Dermis microvascular lymphatic vessel endothelial cell (primary cell): ENCODE results near the gene PIM3. TPM values are rescaled to one million over a fixed set of nuclear protein-coding genes. Genes with fewer than 3 reads are reported as not detected.
A peak's percentile ranks its signal among the peaks of the same experiment; 100 is the strongest.

ENCODE experiments used
- DNase-seq, 2 donors: peaks; one replicate each; pipeline versions ENCODE4 v3.0.0 to v3.0.0-alpha.2; 2010; ENCODE audit warnings: low read depth in 2 of 2
- total RNA-seq: library from RNA; depleted of rRNA; stranded (reverse); fragments of >200 nt; gene quantifications from 2 replicates; pipeline ENCODE4 v1.2.1, GENCODE V29; 2014

Gene PIM3
- total RNA-seq, 1 donor from 2014 or later: 163 TPM

DNA sequence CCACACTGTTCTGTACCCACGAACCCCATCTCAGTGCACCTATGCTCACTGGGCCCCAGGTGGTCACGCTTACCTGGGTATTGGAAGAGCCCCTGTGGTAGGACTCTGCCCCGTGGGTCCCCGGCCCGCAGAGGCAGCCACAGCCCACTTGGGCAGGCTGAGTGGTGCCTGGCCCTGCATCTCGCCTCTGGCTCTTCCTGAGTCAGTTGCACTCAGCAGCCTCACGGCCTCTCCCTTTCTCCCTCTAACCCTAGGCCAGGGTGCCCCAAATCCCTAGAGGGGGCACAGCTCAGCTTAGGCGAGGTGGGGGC, 32.4 kb upstream of the PIM3 start:
- no peak for DNase-seq

DNA sequence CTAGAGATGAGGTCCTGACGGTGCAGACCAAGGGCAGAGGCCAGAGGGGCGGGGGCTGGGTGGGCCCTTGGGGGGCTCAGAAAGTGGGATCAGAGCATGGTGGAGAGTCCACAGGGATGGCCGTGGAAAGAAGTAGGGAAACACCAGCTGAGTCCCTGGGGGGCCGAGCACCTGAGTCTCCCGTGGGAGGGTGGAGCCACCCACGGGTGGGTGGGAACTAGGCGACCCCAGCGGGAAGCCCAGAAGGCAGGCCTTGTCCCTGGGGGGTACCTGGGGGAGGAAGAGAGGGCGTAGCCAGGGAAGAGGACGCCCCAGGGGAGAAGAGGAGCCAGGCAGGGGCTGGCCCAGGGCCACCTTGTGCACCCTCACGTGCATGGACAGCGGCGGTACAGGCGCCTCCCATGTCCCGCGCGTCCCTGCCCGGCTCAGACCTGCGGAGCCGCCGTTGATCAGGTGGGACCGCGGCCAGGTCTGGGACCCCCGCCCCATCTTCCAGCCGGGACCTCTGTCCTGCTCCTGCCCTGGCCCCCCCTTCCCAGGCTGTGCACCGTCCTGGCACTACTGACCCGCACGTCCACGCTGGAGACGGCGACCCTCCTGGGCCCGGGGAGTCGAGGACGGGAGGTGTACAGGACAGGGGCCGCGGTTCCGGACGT, 31.9 kb upstream of the PIM3 start:
- DNase-seq: no peak

DNA sequence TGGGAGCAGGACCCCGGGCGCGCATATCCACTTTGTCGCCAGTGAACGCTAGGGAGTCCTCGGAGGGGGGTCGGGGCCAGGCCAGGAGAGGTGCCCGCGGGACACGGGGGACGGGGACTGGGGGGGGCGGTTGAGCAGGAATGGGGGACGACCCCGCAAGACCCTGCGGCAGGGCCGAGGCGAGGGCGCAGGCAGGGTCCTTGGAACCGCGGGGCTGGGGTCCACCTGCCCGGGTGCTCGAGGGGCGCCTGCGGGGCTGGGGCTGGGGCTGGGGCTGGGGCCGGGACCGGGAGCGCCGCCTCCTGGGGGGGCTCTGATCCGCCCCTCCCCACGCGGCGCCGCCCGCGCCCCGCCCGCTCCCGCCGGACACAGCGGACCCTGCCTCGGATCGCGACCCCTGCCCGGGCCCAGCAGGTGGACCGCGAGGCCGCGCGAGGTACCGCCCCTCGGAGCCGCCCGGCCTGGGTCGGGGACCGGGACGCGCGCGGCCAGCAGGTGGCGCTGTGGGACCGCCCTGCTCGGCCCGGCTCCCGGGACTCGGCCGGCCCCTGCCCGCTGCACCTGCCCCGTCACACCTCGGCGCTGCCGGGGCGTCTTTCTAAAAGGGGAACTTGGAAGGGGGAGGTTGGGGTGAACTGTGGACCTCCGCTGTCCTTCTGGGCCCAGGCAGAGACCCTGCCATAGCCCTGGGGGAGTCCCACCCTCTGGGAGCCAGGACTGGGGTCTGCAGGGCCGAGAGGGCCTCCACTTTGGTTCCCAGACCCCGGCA, 31.2 kb upstream of the PIM3 start:
- DNase-seq: peak in 1 of 2 donors; percentile 48

DNA sequence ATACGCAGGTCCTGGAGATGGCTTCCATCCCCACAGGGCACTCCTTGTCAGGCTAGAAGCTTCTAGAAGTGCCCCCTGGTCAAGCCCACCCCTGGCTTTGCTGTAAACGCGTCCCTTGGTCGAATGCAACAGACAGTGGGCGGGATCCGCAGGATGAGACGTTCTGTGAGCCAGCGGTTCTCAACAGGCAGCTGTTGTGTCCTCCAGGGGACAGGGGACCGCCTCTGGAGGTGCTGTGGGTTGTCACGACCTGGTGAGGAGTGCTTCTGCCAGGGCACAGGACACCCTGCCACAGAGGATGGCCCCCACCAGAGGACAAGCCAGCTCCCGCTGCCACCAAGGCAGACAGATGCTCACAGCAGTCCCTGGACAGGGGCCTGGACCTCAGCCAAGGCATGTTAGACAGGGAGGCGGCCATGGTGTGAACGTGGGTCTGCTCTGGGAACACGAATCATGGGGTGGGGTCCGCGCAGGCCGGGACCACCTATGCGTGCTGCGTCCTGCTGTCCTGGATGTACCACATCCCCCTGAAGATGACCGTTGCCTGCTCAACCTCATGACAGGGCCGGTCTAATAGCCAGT, 30.5 kb upstream of the PIM3 start:
- peak in 1 of 2 donors; percentile 24 for DNase-seq

DNA sequence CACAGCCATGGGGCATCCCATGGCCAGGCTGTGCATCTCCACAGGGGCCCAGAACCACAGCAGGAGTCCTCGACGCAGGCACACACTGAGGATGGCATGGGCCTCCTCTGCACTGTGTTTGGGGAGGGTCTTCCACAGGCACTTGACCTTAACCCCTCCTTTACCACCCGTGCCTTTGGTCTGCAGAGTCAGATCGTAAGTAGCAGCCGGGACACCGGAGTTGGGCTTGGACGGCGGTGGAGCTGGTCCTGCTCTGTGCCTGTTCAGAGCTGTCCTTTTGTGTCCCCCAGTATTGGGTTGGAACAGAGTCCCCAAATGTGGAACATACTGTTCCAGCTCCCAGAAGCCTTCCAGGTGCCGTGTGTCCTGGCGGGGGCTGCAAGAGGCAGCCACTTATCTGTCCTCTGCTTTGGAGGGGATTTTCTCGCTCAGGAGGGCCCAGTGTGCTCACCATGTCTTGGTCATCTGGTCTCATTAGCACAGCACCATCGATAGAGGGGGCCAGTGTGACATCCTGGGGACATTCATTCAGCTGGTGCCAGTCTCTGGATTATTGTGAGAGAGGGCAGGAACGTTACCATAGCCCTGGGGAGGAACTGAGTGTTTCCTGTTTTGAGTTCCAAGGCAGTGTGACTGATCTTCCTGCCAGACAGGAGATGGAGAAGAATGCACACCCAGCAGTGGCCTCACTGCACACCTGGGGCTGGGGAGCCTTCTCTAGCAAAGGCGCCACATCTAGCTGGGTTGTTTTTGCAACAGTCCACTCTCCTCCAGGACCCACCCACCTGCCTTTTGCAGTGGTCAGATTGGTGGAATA, 29.8 kb upstream of the PIM3 start:
- DNase-seq: peak; percentile 86 to 98

DNA sequence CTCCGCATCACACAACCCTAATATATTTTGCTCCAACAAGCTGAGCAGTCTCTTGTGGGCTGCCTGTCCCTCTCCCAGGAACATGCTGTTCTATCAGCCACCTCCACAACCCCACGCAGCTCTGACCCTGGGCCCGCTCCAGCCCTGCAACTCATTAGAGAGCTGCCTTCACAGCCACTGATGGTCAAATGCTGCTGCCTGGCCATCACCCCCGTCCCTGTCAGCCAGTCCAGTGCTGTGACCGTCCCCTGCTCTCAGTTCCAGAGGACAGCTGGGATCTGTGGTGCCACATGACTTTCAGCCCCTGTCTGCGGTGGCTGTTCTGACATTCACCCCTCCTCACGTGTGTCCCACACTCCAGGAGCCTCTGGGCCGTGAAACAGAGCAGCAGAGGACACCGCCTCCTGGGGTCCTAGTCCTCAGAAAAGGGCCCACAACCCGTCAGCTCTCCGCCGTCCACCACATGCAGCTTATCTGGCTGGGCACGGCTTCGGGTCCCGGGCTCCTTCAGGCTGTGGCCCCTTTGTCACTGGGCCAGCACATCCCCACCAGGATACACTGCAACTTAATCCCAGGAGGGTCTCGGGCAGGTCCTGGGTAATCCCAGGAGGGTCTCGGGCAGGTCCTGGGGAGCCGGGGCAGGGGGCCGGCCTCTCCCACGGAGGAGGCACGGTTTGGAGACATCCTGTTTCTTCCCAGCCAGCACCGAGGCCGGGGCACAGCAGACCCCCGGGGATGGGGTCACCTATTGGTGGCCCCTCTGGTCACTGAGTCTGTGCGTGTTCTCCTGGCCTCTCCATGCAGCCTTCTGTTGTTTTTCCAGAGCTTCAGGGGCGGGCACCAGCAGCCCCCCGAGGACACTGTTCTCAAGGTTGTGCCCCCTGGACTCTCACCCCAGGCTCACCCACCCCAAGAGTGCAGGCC, 27.1 kb upstream of the PIM3 start:
- DNase-seq: no peak

DNA sequence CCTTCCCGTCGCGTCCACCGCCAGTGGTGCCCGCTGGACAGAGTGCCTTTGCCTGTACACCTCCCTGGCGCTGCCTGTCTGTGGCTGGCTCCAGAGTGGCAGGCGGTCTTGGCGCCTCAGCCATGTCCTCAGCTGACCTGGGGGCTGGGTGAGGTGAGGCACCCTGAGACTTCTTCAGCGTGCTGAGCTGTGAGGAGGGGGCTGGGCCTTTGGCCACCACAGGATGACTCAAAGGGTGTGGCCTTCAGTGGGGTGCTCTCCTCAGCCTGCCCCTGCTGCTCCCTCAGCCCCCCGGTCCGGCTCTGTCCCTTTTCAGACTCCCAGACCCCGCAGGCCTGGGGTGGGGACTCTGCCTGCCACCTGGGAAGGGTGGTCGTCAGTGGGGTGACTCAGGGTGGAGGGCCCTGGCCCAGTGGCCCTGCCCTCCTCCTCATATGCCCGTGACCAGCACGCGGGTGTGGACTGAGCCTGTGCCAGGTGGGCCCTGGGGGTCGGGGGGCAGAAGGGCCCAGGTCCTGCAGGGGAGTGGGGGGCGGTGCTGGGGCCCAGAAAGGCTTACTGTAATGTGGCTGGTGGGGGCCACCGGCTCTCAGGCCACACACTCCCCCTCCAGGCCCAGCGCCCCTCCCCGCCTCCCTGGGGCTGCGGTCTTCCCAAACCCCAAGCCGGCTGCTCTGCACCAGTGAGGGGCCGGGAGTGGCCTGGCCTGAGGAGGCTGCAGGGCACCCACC, 26.2 kb upstream of the PIM3 start:
- peak in 1 of 2 donors; percentile 47 for DNase-seq

DNA sequence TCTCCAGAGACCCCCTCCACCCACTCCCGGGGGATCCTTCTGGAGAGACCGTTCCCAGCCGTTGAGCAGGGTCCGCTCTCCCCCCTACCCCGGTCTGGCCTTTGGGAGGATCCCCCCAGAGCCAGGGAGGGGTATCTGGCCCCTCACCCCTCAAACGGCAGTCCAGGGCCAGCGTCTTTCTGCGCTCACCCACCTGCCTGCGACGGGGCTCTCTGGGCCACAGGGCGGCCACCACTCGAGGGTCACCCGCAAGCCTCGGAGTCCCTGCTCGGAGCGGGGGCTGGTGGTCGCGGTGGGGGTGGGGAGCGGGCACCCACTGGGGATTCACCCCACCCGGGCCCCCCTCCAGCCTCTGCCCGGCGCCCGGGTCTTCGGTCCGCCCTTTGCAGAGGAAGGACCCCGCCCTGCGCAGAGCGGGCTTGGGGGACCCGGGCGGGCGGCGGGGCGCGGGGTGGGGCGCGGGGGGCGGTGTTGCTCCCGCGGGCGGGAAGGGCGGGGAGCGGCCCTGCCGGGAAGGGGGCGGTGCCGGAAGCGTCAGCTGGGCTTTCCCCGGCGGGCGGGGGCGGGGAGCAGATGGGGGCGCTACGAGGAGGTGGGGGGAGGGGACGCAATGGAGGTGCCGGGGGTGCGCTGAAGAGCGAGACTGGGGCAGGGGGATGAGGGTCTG, 25.5 kb upstream of the PIM3 start:
- peak in 1 of 2 donors; percentile 66 for DNase-seq

DNA sequence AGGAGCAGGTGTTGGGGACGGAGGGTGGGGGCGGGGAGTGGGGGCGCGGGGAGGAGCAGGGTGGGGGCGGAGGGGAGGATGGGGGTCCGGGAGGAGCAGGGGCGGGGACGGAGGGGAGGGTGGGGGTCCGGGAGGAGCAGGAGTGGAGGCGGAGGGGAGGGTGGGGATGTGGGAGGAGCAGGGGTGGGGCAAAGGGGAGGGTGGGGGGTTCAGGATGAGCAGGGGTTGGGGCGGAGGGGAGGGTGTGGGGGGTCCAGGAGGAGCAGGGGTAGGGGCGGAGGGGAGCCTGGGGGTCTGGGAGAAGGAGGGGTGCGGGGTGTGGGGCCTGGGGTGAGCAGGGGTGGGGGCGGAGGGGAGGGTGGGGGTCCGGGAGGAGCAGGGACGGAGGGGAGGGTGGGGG, 25.0 kb upstream of the PIM3 start:
- DNase-seq: peak; percentile 46 to 88

DNA sequence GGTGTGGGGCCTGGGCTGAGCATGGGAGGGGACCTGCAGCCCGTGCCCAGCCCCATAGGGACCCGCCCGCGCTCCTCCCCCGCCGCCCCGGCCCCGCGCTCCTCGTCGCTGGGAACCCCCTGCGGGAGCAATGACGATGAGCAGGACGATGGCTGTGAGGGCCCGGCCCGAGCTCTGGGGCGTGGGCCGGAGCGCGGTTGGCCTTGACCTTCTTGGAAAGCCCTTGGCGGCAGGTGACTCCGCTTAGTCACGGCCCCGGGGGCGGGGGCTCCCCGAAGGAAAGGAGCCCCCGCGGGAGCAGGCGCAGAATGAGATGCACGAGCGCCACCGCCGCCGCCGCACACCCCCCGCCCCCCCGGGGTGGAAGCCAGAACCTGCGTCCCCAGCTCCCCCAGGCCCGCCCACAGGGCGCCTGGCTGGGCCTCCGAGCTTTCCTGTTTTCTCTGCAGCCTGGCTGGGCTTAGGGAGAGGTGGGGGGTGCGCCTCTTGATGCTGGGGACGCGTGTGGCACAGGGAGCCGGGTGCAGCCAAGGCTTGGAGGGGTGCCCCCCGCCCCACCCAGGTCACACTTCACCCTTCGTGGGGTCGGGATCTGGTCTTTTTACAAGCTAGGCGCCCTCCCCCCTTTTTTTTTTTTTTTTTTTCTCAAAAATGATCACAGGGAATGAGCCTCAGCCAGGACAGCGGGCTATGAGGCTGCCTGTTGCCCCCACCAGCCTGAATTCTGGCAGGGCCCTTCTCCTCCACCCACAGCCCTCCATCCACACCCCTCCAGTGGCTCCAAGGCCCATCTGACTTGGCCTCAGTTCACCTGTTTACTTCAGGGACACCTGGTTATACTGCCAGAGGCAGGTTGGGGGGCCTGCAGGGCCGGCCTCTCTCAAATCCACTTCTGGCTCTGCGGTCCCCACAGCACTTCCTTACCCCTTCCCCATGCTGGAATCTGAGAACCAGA, 24.3 kb upstream of the PIM3 start:
- DNase-seq: peak; percentile 95 to 98

DNA sequence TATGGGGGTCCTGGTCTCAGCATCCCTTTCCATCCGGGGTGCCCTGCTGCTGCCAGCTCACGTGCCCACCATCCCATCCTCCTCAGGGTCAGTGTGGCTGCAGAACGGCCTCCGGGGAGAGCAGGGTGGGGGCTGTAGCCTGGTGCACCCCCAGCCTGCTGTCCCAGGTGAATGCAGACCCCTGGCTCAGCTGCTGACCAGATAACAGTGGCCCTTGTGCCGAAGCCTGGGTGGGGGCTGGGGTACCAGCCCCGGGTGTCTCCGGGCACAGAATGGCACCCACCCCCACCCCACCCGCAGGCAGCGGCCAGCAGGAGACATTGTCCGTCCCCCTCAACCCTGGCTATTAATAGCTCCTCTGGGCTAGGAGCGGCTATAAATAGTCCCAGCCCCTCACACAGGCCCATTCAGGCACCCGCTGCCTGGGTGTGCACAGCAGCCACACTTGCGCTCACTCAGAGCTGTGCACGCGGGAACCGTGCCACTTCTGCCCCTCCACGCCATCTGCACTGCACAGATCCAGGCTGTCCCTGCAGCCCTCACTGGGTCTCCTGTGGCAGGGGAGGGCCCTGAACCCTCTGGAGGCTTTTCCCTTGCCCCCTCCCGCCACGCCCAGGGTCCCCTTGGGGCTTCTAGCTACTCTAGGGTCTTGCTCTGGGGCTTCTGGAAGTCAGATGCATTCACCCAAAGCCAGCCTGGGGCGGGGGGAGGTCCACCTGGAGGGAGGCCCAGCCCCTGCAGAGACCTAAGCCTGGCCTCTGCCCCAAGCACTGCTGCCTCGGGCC, 23.4 kb upstream of the PIM3 start:
- peak in 1 of 2 donors; percentile 67 for DNase-seq

DNA sequence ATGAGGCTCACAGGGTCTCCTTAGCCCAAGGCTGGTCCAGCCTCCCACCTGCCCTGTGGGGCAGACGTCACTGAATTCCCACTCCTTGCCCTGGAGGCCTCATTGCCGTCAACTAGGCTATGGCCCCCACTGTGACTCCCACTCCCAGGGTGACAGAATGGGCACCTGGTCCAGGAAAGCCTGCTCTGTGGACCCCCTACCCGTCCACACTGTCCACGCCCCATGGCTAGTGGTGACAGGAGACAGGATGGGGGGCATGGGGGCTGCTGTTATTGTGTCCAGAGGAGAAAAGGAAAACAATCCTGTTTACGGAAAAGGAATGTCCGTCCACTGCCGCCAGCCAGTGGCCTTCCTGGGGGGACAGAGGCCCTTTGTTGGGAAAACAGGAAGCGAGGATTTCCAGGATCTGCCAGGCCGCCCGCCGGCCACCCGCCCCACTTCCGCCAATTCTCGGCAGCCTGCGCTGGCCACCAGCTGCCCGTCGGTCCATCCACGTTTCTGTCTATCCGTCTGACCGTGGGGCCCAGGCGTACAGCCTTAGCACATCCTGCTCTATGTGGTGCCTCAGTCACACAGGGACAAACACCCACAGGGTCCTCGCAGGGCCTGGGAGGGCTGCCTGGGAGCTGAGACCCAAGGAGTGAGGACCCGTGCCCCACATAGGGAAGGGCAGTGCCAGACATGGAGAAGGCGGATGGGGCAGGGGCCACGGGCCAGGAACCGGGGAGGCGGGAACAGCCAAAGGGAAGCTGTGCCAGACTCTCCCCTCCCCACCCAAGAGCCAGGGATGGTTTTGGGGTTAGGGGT, 22.6 kb upstream of the PIM3 start:
- DNase-seq: peak; percentile 84 to 93

DNA sequence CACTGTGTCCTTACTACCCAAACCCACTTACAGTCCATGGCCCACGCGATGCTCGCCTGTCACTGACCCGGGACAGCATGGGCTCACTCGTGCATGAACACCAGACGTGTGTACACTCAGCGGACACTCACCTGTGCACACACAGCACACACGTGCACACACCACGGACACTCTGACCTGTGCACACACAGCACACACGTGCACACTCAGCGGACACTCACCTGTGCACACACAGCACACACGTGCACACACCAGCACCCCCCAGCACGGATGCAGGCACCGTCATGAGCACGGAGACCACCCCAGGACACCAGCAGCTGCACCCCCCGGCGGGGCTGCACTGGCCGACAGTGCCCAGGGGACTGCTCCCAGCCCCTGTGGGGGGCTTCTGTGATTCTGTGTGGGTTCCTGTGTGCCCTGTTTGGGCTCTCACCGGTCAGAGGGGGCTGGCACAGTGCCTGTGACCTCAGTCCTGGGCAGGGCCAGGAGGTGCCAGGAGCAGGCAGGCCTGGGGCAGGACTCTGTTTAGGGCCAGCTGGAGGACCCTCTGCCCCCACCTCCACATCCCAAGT, 21.9 kb upstream of the PIM3 start:
- DNase-seq: no peak

DNA sequence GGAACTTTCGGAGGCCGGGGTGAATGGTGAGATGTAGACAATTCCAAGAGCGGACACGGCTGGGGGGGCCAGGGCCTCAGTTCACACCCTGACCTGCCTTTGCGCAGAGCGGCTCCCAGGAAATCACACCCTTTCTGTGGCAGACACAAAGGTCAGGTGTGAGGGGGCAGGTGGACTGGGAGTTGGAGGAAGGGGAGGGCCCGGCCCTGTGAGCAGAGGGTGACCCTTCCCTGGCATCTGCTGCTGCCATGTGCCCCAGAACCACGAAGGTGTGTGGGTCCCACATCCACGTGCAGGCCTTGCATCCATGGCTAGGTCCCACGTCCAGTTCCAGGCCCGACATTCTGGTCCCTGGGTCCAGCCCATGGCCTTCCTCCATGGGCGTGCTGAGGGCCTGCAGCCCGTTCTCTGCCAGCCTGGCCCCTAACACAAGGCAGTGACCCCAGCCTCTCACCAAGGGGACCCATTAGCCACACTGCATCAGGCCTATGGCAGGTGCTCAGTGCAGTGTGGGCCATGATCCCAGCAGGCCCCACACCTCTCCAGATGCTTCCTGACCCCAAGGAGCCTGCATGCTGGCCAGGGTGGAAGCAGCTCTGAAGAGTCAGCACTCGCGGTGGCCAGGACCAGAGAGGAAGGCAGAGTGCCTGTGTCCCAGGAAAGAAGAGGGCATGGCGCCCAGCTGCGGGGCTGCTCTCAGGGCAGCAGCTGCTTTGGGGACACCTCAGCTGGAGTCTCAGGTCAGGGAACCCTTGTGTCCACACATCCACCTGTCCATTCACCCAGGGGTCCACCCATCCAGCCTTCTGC, 18.9 kb upstream of the PIM3 start:
- DNase-seq: no peak

DNA sequence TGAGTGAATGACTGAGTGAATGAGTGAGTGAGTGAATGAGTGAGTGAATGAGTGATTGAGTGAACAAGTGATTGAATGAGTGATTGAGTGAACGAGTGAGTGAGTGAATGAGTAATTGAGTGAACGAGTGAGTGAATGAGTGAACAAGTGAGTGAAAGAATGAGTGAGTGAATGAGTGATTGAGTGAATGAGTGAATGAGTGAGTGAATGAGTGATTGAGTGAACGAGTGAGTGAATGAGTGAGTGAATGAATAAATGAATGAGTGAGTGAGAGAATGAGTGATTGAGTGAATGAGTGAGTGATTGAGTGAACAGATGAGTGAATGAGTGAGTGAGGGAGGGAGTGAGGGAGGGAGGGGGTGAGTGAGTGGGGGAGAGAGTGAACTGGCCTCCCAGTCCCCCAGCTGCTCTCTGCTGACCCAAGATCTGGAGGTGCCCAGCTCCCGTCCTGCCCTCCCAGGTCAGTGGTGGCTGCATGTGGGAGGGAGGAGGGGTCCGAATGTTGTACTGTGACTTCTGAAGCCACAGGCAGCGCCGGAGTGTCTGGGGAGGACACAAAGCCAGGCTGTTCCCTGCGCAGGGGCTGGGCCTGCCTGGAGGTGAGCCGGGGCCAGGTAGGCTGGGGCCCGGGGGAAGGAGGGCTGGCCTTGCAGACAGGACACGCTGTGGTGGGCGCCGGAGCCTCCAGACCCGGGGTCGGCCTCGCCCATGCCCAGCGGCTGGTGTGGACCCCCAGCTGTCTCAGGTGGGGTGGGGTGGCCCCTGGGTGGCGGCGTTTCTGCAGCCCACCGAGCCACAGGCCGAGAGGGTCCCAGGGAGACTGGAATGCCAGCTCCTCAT, 17.8 kb upstream of the PIM3 start:
- DNase-seq: no peak
